DOHH2 (cell line): ENCODE measurements around the gene SRGN.

Source experiments
- H3F3A ChIP-seq: fragments of 200-600 bp; sonication (generic), shearing (Covaris generic); 2 replicates; pipeline ENCODE4 v1.6.0; 2016; ENCODE audit warnings: antibody characterized with exemption, mild to moderate bottlenecking; ENCODE audit not compliant: control insufficient read depth, insufficient read depth
- H3K27ac ChIP-seq: fragments of 200-600 bp; sonication (generic); 2 replicates; pipeline ENCODE4 v1.5.1; 2014; ENCODE audit warnings: low read depth, mild to moderate bottlenecking, low read length, moderate library complexity
- H3K27me3 ChIP-seq: fragments of 200-600 bp; sonication (generic); 2 replicates; pipeline ENCODE4 v1.6.1; 2014; ENCODE audit warnings: mild to moderate bottlenecking, low read length, mixed read lengths; ENCODE audit not compliant: control insufficient read depth
- H3K36me3 ChIP-seq: fragments of 200-600 bp; sonication (generic); 2 replicates; pipeline ENCODE4 v1.6.1; 2014; ENCODE audit warnings: mild to moderate bottlenecking, low read length, moderate library complexity, mixed read lengths; ENCODE audit not compliant: control insufficient read depth
- H3K4me1 ChIP-seq: fragments of 200-600 bp; sonication (generic); 2 replicates; pipeline ENCODE4 v1.6.1; 2014; ENCODE audit warnings: mild to moderate bottlenecking, low read length, mixed read lengths; ENCODE audit not compliant: control insufficient read depth
- H3K4me2 ChIP-seq: fragments of 200-600 bp; sonication (generic); 2 replicates; pipeline ENCODE4 v1.6.0; 2014; ENCODE audit warnings: mild to moderate bottlenecking, low read length, moderate library complexity
- H3K4me3 ChIP-seq: fragments of 200-600 bp; sonication (generic); 2 replicates; pipeline ENCODE4 v1.5.1; 2014; ENCODE audit warnings: mild to moderate bottlenecking, low read length, mixed read lengths
- H3K79me2 ChIP-seq: fragments of 200-600 bp; sonication (generic); 2 replicates; pipeline ENCODE4 v1.6.1; 2014; ENCODE audit warnings: mild to moderate bottlenecking, low read length, mixed read lengths; ENCODE audit not compliant: control insufficient read depth
- H3K9me2 ChIP-seq: fragments of 200-600 bp; sonication (generic); replicated peaks from 2 replicates; pipeline ENCODE4 v1.6.1; 2014; ENCODE audit warnings: mild to moderate bottlenecking, low read length, mixed read lengths; ENCODE audit not compliant: control insufficient read depth
- H3K9me3 ChIP-seq: fragments of 200-600 bp; sonication (generic); 2 replicates; pipeline ENCODE4 v1.6.1; 2014; ENCODE audit warnings: antibody characterized with exemption, low read length, mixed read lengths; ENCODE audit not compliant: control insufficient read depth, insufficient read depth
- H4K20me1 ChIP-seq: fragments of 200-600 bp; sonication (generic); 2 replicates; pipeline ENCODE4 v1.6.0; 2014; ENCODE audit warnings: low read depth, mild to moderate bottlenecking, antibody characterized with exemption, low read length, moderate library complexity; ENCODE audit not compliant: control insufficient read depth, insufficient read depth
- CTCF ChIP-seq: fragments of 200-600 bp; sonication (generic); IDR thresholded peaks from one replicate; pipeline ENCODE4 v1.5.1; 2014; ENCODE audit warnings: antibody characterized with exemption, mild to moderate bottlenecking, low read depth, low read length; ENCODE audit not compliant: poor library complexity, severe bottlenecking
- EZH2phosphoT487 ChIP-seq: fragments of 200-600 bp; sonication (generic); IDR thresholded peaks from 2 replicates; pipeline ENCODE4 v1.6.1; 2017; ENCODE audit warnings: borderline replicate concordance, mild to moderate bottlenecking, antibody characterized with exemption, low read length, moderate library complexity, mixed read lengths

The SRGN gene

GRCh38 chr10:69055241-69055640 lies 32.7 kb upstream of the SRGN start:
- H3F3A ChIP-seq: no peaks in the 10 kb centered on the region
- H3K4me1 ChIP-seq: no peaks in the 10 kb centered on the region
- H3K36me3 ChIP-seq: no peaks in the 10 kb centered on the region
- no peaks in the 10 kb centered on the region for H3K9me3 ChIP-seq
- H3K9me2 ChIP-seq: no peaks in the 10 kb centered on the region; the same call in 1 of the 2 replicates
- H3K27me3 ChIP-seq: peaks cover 10% of the 10 kb centered on the region
- H3K4me2 ChIP-seq: no peak overlapping the region
- H3K27ac ChIP-seq: no peak overlapping the region
- no peak overlapping the region for H3K4me3 ChIP-seq
- no peaks in the 10 kb centered on the region for H4K20me1 ChIP-seq
- no peaks in the 10 kb centered on the region for H3K79me2 ChIP-seq
- TF ChIP-seq EZH2phosphoT487 (no peak), CTCF (no peak)

GRCh38 chr10:69056129-69056528 lies 31.8 kb upstream of the SRGN start:
- no peak overlapping the region for H3K4me2 ChIP-seq

GRCh38 chr10:69056536-69057260 lies 31.2 kb upstream of the SRGN start:
- no peak for TF ChIP-seq EZH2phosphoT487
- TF ChIP-seq CTCF: no peak
- Histone ChIP-seq H3K36me3 (no peaks in the 10 kb centered on the region), H3F3A (no peaks in the 10 kb centered on the region), H4K20me1 (no peaks in the 10 kb centered on the region), H3K27me3 (peaks cover 7% of the 10 kb centered on the region; the same call in 1 of the 2 replicates), H3K4me2 (no peak overlapping the region), H3K4me1 (peaks cover 6% of the 10 kb centered on the region), H3K27ac (no peak overlapping the region), H3K79me2 (no peaks in the 10 kb centered on the region), H3K9me2 (no peaks in the 10 kb centered on the region; the same call in 1 of the 2 replicates), H3K4me3 (no peak overlapping the region), H3K9me3 (no peaks in the 10 kb centered on the region)

More at GRCh38 chr10:69056129-69056528, 31.8 kb upstream of the SRGN start:
- no peak overlapping the region for H3K4me3 ChIP-seq
- no peaks in the 10 kb centered on the region for H3F3A ChIP-seq
- peaks cover under 1% of the 10 kb centered on the region for H3K4me1 ChIP-seq
- H3K27me3 ChIP-seq: peaks cover 10% of the 10 kb centered on the region
- H4K20me1 ChIP-seq: no peaks in the 10 kb centered on the region
- TF ChIP-seq CTCF (no peak), EZH2phosphoT487 (no peak)
- no peak overlapping the region for H3K27ac ChIP-seq
- H3K36me3 ChIP-seq: no peaks in the 10 kb centered on the region
- no peaks in the 10 kb centered on the region for H3K79me2 ChIP-seq
- H3K9me3 ChIP-seq: no peaks in the 10 kb centered on the region
- H3K9me2 ChIP-seq: no peaks in the 10 kb centered on the region; the same call in 1 of the 2 replicates
